Neural crest cell (in vitro differentiated cells): Measurements from ENCODE around the gene ATP8B1. TPM values are rescaled to one million over a fixed set of nuclear protein-coding genes. Genes with fewer than 3 reads are reported as not detected.

Source experiments
- DNase-seq: peaks from one replicate; pipeline ENCODE4 v3.0.0; 2021; ENCODE audit warnings: low read depth, mixed read lengths, low spot score
- H3K27ac Mint-ChIP-seq: one replicate; pipeline ENCODE4 v1.8.0; 2021; ENCODE audit warnings: mild to moderate bottlenecking, mixed read lengths; ENCODE audit not compliant: unreplicated experiment
- H3K27me3 Mint-ChIP-seq: 2 replicates; pipeline ENCODE4 v1.8.0; 2021; ENCODE audit warnings: low read depth, mild to moderate bottlenecking, mixed read lengths
- H3K36me3 Mint-ChIP-seq: 2 replicates; pipeline ENCODE4 v1.8.0; 2021; ENCODE audit warnings: low read depth, mild to moderate bottlenecking, mixed read lengths
- H3K4me1 Mint-ChIP-seq: 2 replicates; pipeline ENCODE4 v1.8.0; 2021; ENCODE audit warnings: mixed read lengths
- H3K4me3 Mint-ChIP-seq: one replicate; pipeline ENCODE4 v1.8.0; 2021; ENCODE audit warnings: mild to moderate bottlenecking, mixed read lengths
- H3K9me3 Mint-ChIP-seq: 2 replicates; pipeline ENCODE4 v1.8.0; 2021; ENCODE audit warnings: mixed read lengths
- total RNA-seq: library from RNA; stranded (reverse); gene quantifications from 2 replicates; pipeline ENCODE4 v1.2.1, GENCODE V29; 2021
- TF ChIP-seq, protein P1 (sequence below): fragments of 200-600 bp; sonication (generic); conservative IDR thresholded peaks from 2 replicates; pipeline ENCODE4 v1.5.0; 2021; ENCODE audit warnings: antibody characterized with exemption, mild to moderate bottlenecking

ATP8B1 gene
- total RNA-seq, 1 donor from 2014 or later = 0.05 TPM

DNA sequence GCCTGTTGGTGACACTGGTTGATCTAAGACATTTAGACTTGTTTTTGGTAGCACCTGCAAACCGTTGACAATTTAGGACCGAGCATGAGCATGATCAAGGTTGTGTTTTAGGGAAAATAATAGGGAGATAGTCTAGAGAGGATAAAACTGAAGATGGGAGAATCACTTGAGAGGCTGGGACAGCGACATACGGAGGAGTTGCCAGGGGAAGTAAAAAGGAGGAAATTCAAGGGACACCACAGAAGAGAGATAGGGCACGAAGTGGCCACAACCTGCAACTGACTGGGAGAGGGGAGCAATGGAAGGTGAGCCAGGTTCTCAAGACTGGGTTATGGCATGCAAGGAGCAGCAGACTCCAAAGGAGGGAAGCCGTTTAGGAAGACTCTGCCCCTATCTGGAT is 1.4 kb upstream of the ATP8B1 start:
- Mint-ChIP-seq H3K27ac (no peak overlapping the region), H3K36me3 (peaks cover 3% of the 10 kb centered on the region), H3K9me3 (no peaks in the 10 kb centered on the region), H3K27me3 (peaks cover 89% of the 10 kb centered on the region), H3K4me1 (peaks cover 12% of the 10 kb centered on the region), H3K4me3 (no peak overlapping the region)
- TF ChIP-seq, protein P1, sequence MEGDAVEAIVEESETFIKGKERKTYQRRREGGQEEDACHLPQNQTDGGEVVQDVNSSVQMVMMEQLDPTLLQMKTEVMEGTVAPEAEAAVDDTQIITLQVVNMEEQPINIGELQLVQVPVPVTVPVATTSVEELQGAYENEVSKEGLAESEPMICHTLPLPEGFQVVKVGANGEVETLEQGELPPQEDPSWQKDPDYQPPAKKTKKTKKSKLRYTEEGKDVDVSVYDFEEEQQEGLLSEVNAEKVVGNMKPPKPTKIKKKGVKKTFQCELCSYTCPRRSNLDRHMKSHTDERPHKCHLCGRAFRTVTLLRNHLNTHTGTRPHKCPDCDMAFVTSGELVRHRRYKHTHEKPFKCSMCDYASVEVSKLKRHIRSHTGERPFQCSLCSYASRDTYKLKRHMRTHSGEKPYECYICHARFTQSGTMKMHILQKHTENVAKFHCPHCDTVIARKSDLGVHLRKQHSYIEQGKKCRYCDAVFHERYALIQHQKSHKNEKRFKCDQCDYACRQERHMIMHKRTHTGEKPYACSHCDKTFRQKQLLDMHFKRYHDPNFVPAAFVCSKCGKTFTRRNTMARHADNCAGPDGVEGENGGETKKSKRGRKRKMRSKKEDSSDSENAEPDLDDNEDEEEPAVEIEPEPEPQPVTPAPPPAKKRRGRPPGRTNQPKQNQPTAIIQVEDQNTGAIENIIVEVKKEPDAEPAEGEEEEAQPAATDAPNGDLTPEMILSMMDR = no peak
- no peak for DNase-seq

DNA sequence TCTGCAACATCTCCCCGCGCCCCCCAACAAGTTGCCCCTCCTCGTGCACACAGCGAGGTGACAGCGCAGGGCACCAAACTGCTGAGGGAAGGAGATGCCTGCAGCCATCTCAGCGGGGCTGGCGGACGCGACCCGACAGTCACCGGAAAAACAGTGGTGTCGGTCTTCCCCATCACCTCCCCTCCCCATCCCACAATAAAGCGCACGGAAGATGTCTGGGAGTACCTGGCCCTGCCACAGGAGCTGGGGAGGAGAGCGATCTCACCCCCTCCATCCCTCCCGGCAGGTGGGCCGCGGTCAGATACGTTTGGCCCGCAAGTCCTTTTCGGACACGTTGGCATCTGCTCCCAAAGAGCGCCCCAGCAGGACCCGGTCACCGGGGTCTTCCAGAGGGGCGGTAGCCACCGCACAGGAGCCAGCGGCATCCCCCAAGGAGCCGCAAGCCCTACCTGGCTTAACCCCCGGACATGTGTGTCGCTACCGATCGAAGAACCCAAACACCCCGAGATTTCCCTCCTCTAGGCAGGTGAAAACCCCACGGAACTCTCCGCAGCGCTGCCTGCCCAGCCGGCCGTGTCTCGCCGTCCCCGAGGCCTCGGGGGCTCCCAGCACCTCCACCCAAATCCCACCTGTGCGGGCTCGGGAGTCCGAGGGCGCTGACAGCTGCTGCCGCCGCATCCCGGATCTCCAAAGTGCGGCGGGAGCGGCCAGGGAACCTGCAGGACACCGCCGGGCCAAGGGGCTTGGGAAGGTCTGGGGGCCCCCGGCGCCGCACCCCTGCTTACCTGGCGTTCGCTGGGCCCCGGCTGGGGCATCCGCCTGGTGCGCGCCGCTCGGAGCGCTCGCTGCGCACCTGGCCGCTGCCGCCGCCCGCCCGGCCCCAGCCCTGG is 657 bp downstream of the ATP8B1 start:
- Mint-ChIP-seq H3K9me3 (no peaks in the 10 kb centered on the region), H3K27ac (no peak overlapping the region), H3K36me3 (peaks cover 3% of the 10 kb centered on the region), H3K27me3 (peaks cover 82% of the 10 kb centered on the region), H3K4me3 (peak overlapping the region; percentile 65), H3K4me1 (peaks cover 12% of the 10 kb centered on the region)
- DNase-seq = no peak
- TF ChIP-seq, protein P1 = no peak

DNA sequence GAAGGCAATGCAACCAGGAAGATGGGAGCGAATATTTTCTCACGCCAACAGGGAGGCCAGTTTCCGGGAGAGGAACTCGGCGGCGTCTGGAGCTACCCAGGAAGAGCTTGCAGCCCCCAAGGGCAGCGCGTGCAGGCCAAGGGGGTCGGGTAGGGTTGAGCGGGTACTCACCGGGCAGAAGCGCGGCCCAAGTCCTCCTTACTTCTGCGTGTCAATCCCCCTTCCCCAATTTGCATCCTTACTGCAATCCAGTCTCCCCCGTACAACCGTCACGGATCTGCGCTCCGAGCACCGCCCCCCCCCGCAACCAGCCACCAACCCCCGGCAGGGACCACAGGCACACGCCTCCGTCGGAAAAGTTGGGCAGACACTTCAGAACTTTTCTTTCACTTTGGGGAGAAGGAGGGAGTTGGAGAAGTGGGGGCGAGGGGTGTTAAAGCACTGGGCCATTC is 1.3 kb downstream of the ATP8B1 start:
- peaks cover 84% of the 10 kb centered on the region for H3K27me3 Mint-ChIP-seq

DNA sequence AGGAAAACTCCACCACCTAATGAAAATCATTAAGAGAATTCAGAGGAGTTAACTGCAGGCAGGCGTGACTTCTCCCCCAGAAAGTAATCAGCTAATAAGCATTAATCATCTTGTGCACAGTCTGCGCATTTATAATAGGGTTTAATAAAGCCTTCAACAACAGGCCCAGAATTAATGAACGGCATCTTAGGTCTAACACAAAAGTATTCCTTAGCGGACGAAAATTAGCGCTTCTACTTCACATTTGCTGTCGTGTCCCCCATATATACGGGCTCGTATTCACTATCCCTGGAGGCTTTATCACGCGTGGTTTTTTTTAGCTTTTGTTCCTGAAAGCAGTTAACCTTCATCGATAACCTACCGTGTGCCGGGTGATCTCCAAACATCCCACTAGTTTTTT is 1.8 kb downstream of the ATP8B1 start:
- H3K27ac Mint-ChIP-seq = no peak overlapping the region
- H3K36me3 Mint-ChIP-seq = peaks cover 3% of the 10 kb centered on the region
- H3K9me3 Mint-ChIP-seq = no peaks in the 10 kb centered on the region
- DNase-seq = no peak
- TF ChIP-seq, protein P1 = no peak
- peaks cover 23% of the 10 kb centered on the region for H3K4me1 Mint-ChIP-seq
- H3K27me3 Mint-ChIP-seq = peaks cover 83% of the 10 kb centered on the region
- peak overlapping the region; percentile 62 for H3K4me3 Mint-ChIP-seq

More for the DNA sequence above, 1.3 kb downstream of the ATP8B1 start:
- Mint-ChIP-seq H3K4me3 (peak overlapping the region; percentile 62), H3K36me3 (peaks cover 3% of the 10 kb centered on the region), H3K9me3 (no peaks in the 10 kb centered on the region), H3K27ac (no peak overlapping the region), H3K4me1 (peaks cover 18% of the 10 kb centered on the region)
- DNase-seq = no peak
- TF ChIP-seq, protein P1 = no peak

DNA sequence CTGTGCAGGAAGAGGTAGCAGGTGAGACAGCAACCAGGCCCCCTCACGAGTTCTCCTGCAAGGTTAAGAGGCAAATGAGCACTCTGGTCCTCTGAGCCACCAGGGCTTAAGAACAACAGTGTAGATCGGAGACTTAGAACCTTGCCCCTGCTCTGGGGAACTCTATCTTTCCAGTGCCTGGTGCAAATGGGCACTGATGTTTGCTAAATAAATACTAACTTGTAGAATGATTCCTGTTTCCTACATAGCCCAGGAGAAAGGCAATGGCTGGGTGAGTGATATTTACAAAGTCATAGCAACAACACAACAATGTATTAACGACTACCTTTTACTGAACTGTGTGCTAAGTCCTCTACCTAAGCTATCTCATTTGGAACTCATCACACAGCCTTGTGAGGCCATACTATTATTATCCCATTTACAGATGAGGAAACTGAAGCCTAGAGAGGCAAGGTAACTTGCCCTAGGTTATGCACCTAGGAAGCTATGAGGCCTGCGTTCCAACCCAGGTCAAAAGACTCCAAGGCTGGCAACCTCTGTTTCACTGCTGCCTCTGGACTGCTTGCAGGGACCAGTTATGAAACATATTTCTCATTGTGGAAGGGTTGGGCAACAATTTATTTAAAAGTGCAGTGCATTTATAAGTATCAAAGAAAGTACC is 4.3 kb downstream of the ATP8B1 start:
- Mint-ChIP-seq H3K4me3 (no peak overlapping the region), H3K27ac (no peak overlapping the region), H3K9me3 (no peaks in the 10 kb centered on the region), H3K27me3 (peaks cover 60% of the 10 kb centered on the region), H3K4me1 (peaks cover 29% of the 10 kb centered on the region), H3K36me3 (peaks cover 3% of the 10 kb centered on the region)
- TF ChIP-seq, protein P1 = no peak
- DNase-seq = no peak
